Astrocyte (in vitro differentiated cells and primary cell): ENCODE measurements around the gene PDZD7. TPM values are rescaled to one million over a fixed set of nuclear protein-coding genes. Genes with fewer than 3 reads are reported as not detected.

Experiments used
- DNase-seq: peaks from one replicate; pipeline ENCODE4 v3.0.0-alpha.2; 2010; ENCODE audit warnings: low read depth
- FAIRE-seq: peaks from 2 replicates; lab custom pipeline; 2011; peaks lifted over from hg19 to GRCh38; lab: Jason Lieb, UNC
- H2AFZ ChIP-seq: 2 replicates; pipeline ENCODE4 v1.6.0; 2012; ENCODE audit warnings: low read depth, low read length, inconsistent platforms
- H3K27ac ChIP-seq: 2 replicates; pipeline ENCODE4 v1.5.1; 2011; ENCODE audit warnings: low read depth, low read length, inconsistent platforms
- H3K27me3 ChIP-seq: 2 replicates; pipeline ENCODE4 v1.6.0; 2011; ENCODE audit warnings: low read length, inconsistent platforms; ENCODE audit not compliant: insufficient read depth
- H3K36me3 ChIP-seq: 2 replicates; pipeline ENCODE4 v1.5.1; 2011; ENCODE audit warnings: low read length, inconsistent platforms; ENCODE audit not compliant: insufficient read depth
- H3K4me1 ChIP-seq: 2 replicates; pipeline ENCODE4 v1.5.1; 2011; ENCODE audit warnings: low read length, inconsistent platforms; ENCODE audit not compliant: insufficient read depth
- H3K4me2 ChIP-seq: 2 replicates; pipeline ENCODE4 v1.6.0; 2012; ENCODE audit warnings: low read length, inconsistent platforms
- H3K4me3 ChIP-seq: 2 replicates; pipeline ENCODE4 v1.5.1; 2011; ENCODE audit warnings: low read depth, mild to moderate bottlenecking, low read length, inconsistent platforms; ENCODE audit not compliant: insufficient read depth
- H3K79me2 ChIP-seq: 2 replicates; pipeline ENCODE4 v1.6.0; 2012; ENCODE audit warnings: mild to moderate bottlenecking, low read length, inconsistent platforms; ENCODE audit not compliant: insufficient read depth
- H3K9ac ChIP-seq: 2 replicates; pipeline ENCODE4 v1.6.0; 2012; ENCODE audit warnings: mild to moderate bottlenecking, low read length, inconsistent platforms
- H3K9me3 ChIP-seq: 2 replicates; pipeline ENCODE4 v1.5.1; 2012; ENCODE audit warnings: low read depth, mild to moderate bottlenecking, low read length, inconsistent platforms; ENCODE audit not compliant: insufficient read depth
- H4K20me1 ChIP-seq: 2 replicates; pipeline ENCODE4 v1.6.0; 2012; ENCODE audit warnings: low read length, inconsistent platforms; ENCODE audit not compliant: insufficient read depth
- H3K27ac Mint-ChIP-seq: one replicate; pipeline ENCODE4 v1.8.0; 2021; ENCODE audit warnings: mild to moderate bottlenecking, mixed read lengths; ENCODE audit not compliant: unreplicated experiment
- H3K27me3 Mint-ChIP-seq: one replicate; pipeline ENCODE4 v1.8.0; 2021; ENCODE audit warnings: low read depth, mixed read lengths; ENCODE audit not compliant: unreplicated experiment
- H3K36me3 Mint-ChIP-seq: one replicate; pipeline ENCODE4 v1.8.0; 2021; ENCODE audit warnings: low read depth, mixed read lengths; ENCODE audit not compliant: unreplicated experiment
- H3K4me1 Mint-ChIP-seq: one replicate; pipeline ENCODE4 v1.8.0; 2021; ENCODE audit warnings: low read depth, mixed read lengths; ENCODE audit not compliant: unreplicated experiment
- H3K4me3 Mint-ChIP-seq: one replicate; pipeline ENCODE4 v1.8.0; 2021; ENCODE audit warnings: mild to moderate bottlenecking, moderate library complexity, mixed read lengths; ENCODE audit not compliant: unreplicated experiment
- H3K9me3 Mint-ChIP-seq: one replicate; pipeline ENCODE4 v1.8.0; 2021; ENCODE audit warnings: mild to moderate bottlenecking, mixed read lengths; ENCODE audit not compliant: unreplicated experiment
- CTCF ChIP-seq: IDR thresholded peaks from 2 replicates; pipeline ENCODE4 v1.5.1; 2011; ENCODE audit warnings: low read depth, mild to moderate bottlenecking, inconsistent platforms, low read length, moderate library complexity; ENCODE audit not compliant: insufficient read depth
- EZH2 ChIP-seq: IDR thresholded peaks from 2 replicates; pipeline ENCODE4 v1.6.1; 2012; ENCODE audit warnings: mild to moderate bottlenecking, low read length, inconsistent platforms; ENCODE audit not compliant: insufficient read depth
- total RNA-seq: library from RNA; stranded (reverse); gene quantifications from 2 replicates; pipeline ENCODE4 v1.2.1, GENCODE V29; 2021

The PDZD7 gene
- total RNA-seq, 1 donor from 2014 or later: 4.5 TPM

GRCh38 chr10:101046332-101047238 lies 15.7 kb upstream of the PDZD7 start:
- DNase-seq (no peak), FAIRE-seq (no peak)
- Histone ChIP-seq H3K27me3 (peaks cover 25% of the 10 kb centered on the region), H2AFZ (peak overlapping the region; percentile 62), H3K4me2 (peak overlapping the region; percentile 77), H3K9me3 (no peaks in the 10 kb centered on the region), H3K9ac (no peak overlapping the region), H3K4me1 (peaks cover 43% of the 10 kb centered on the region), H4K20me1 (peaks cover 5% of the 10 kb centered on the region), H3K36me3 (no peaks in the 10 kb centered on the region), H3K4me3 (peak overlapping the region; percentile 6), H3K27ac (no peak overlapping the region), H3K79me2 (no peaks in the 10 kb centered on the region)
- Mint-ChIP-seq H3K9me3 (peaks cover 4% of the 10 kb centered on the region), H3K4me3 (no peak overlapping the region), H3K27me3 (peaks cover 50% of the 10 kb centered on the region), H3K4me1 (peaks cover 15% of the 10 kb centered on the region), H3K27ac (no peak overlapping the region), H3K36me3 (no peaks in the 10 kb centered on the region)
- no peak for TF ChIP-seq CTCF
- no peak for TF ChIP-seq EZH2

GRCh38 chr10:101044117-101044516 lies 13.2 kb upstream of the PDZD7 start:
- Histone ChIP-seq H3K27me3 (peaks cover 9% of the 10 kb centered on the region), H3K9ac (no peak overlapping the region), H3K4me2 (no peak overlapping the region), H4K20me1 (peaks cover 20% of the 10 kb centered on the region), H3K36me3 (peaks cover 8% of the 10 kb centered on the region), H2AFZ (no peak overlapping the region), H3K4me1 (peaks cover 36% of the 10 kb centered on the region), H3K79me2 (no peaks in the 10 kb centered on the region), H3K4me3 (no peak overlapping the region), H3K9me3 (no peaks in the 10 kb centered on the region), H3K27ac (no peak overlapping the region)
- H3K36me3 Mint-ChIP-seq: peaks cover 5% of the 10 kb centered on the region
- FAIRE-seq (no peak), DNase-seq (no peak)
- TF ChIP-seq EZH2 (no peak), CTCF (no peak)
- H3K4me3 Mint-ChIP-seq: no peak overlapping the region
- no peak overlapping the region for H3K27ac Mint-ChIP-seq
- H3K9me3 Mint-ChIP-seq: peaks cover 4% of the 10 kb centered on the region
- peaks cover 16% of the 10 kb centered on the region for H3K4me1 Mint-ChIP-seq
- peaks cover 32% of the 10 kb centered on the region for H3K27me3 Mint-ChIP-seq

- Mint-ChIP-seq H3K9me3 (no peaks in the 10 kb centered on the region), H3K27me3 (peaks cover 24% of the 10 kb centered on the region), H3K36me3 (peaks cover 11% of the 10 kb centered on the region), H3K4me1 (peaks cover 16% of the 10 kb centered on the region), H3K27ac (peak overlapping the region; percentile 99), H3K4me3 (peak overlapping the region; percentile 87)
- Histone ChIP-seq H3K4me1 (peaks cover 33% of the 10 kb centered on the region), H3K9ac (peak overlapping the region; percentile 90), H3K9me3 (no peaks in the 10 kb centered on the region), H3K79me2 (no peaks in the 10 kb centered on the region), H3K4me3 (peak overlapping the region; percentile 72), H4K20me1 (peaks cover 26% of the 10 kb centered on the region), H3K27ac (peak overlapping the region; percentile 91), H2AFZ (peak overlapping the region; percentile 92), H3K36me3 (peaks cover 16% of the 10 kb centered on the region), H3K27me3 (peaks cover 2% of the 10 kb centered on the region), H3K4me2 (peak overlapping the region; percentile 90)
- no peak for FAIRE-seq
- DNase-seq: no peak
- TF ChIP-seq CTCF (no peak), EZH2 (no peak)
Measured at GRCh38 chr10:101043363-101043707, 12.4 kb upstream of the PDZD7 start.
